GM23248 (cell line): ENCODE measurements around the gene GPS1.

Experiments
- EZH2 ChIP-seq: fragments of 200-600 bp; sonication (generic); IDR thresholded peaks from 2 replicates; pipeline ENCODE4 v1.6.1; 2018; ENCODE audit warnings: antibody characterized with exemption, mild to moderate bottlenecking; ENCODE audit not compliant: insufficient read depth, poor library complexity, severe bottlenecking
- EZH2phosphoT487 ChIP-seq: fragments of 200-600 bp; sonication (generic); IDR thresholded peaks from 2 replicates; pipeline ENCODE4 v1.6.1; 2018; ENCODE audit warnings: antibody characterized with exemption, moderate library complexity, mild to moderate bottlenecking, low read depth; ENCODE audit not compliant: insufficient read depth

- TF ChIP-seq EZH2, result no peak
- TF ChIP-seq EZH2phosphoT487, result no peak
Observed at GRCh38 chr17:82048571-82048971, 3.1 kb upstream of the GPS1 start.
